ENCODE data around the gene CDC34.

Gene CDC34

DNA sequence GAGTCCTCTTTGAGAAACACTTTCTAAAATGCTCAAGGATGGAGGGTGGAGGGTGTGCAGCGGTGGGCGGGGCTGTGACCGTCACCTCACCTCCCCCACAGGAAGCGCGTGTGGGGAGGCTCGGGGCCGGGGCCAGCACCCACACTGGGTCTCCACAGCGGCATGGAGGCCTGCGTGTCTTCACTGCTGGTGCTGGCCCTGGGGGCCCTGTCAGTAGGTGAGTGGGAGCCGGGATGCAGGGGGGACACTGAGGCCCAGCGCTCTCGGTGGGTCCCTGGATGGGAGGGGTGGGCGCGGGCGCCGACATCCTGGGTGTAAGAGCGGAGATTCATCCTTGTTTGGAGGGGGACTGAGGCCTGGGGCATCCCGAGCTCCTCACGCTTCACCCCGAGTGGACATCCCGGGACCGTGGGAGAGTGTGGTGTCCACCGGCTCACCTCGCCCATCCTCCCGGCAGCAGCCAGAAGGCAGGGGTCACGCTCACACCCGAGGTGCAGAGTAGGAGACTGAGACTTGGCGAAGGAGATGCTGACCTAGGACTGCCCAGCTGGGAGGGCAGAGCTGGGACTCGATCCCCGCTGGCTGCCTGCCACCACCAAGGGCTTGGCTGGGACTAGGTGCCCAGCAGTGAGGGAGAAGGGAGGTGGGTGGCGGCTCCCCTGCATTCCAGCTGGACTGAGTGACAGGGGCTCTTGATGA lies 12.5 kb downstream of the CDC34 start, which contains the start of gene GZMM:
Gene GZMM (plus strand): TSS at position 144 of the 699 bp plus-strand sequence. CDS start 19 bp downstream, at position 163.
- DNase-seq = peak; percentile 77

DNA sequence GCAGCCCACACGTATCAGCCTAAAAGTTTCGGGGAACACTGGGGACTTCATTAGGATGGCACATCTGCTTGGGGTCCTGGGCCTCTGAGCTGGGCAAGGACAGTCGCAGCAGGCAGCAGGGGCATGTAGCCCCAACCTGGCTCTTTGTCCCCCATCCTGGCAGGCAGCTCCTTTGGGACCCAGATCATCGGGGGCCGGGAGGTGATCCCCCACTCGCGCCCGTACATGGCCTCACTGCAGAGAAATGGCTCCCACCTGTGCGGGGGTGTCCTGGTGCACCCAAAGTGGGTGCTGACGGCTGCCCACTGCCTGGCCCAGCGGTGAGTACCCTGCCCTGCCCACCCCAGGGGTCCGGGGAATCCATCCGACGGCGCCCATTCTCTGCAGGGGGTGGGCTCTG lies 15.6 kb downstream of the CDC34 start:
- DNase-seq = no peak

DNA sequence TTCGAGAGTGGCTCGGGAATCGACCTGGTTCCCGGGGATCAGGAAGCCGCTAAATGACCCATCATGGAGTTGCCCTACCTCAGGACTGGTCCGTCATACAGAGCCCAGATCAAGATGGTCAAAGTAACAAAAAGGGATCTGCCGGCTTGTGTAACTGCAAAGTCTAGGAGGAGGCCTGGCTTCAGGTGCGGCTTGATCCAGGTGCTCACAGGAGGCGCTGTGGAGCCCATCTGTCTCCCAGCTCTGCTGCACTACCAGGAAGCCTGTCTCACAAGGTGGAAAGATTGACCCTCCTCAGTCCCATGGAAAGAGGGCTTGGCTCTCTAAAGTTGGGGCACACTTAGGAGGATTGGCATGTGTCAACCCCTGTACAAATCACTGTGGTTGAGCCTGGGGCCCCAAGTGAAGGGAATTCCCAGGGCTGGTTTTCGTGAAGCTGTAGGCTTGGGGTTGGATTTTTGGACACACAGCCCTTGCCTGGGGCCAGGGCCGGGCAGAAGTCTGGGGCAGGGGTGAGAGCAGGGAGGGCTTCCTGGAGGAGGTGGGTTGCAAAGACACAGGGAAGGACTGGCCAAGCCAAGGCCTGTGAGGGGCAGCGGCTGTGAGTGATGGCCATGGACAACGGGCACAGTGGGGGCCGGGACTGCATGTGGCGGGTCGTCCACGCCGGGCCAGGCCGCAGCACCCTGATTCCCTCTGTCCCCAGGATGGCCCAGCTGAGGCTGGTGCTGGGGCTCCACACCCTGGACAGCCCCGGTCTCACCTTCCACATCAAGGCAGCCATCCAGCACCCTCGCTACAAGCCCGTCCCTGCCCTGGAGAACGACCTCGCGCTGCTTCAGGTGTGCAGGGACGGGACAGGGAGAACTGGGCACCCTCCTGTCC lies 16.5 kb downstream of the CDC34 start:
- no peak for DNase-seq

DNA sequence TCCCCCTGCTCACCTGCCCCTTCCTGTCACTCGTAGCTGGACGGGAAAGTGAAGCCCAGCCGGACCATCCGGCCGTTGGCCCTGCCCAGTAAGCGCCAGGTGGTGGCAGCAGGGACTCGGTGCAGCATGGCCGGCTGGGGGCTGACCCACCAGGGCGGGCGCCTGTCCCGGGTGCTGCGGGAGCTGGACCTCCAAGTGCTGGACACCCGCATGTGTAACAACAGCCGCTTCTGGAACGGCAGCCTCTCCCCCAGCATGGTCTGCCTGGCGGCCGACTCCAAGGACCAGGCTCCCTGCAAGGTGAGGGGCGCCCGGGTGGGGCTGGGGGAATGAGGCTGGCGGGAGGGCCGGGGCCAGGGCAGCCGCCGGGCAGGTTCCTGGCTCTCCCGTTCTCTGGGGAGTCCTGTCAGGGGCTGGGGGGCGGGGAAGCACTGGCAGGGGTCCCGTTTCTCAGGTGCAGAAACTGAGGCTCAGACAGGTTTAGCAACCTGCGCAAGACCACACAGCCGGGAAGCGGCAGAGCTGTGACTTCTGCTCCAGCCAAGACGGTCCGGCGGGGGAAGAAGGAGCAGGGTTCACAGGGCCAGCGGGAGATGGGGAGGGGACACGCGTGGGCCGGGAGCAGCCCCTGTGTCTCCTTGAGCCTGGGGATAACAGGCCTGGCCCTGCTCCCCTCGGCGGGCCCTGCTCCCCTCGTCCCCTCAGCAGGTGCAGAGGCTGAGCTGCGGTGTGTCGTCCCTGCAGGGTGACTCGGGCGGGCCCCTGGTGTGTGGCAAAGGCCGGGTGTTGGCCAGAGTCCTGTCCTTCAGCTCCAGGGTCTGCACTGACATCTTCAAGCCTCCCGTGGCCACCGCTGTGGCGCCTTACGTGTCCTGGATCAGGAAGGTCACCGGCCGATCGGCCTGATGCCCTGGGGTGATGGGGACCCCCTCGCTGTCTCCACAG lies 17.6 kb downstream of the CDC34 start:
- no peak for DNase-seq

DNA sequence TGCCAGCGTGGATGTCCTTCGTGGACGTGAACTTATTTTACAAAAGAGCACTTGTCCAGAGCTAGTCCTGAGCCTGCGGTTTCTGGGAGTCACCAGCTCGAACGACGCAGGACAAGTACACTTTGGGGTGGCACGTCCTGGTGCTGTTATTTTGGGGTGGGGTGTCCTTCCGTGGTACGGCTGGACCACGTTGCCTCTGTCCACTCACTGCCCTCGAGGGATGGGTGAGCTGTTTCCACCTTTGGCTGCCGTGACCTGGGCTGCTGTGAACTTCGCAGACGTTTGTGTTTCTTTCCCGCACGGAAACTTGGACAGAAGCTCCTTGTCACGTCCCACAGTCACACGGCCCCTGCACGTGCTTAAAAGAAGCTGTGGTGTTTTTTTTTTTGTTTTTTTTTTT lies 23.3 kb downstream of the CDC34 start:
- DNase-seq = no peak

DNA sequence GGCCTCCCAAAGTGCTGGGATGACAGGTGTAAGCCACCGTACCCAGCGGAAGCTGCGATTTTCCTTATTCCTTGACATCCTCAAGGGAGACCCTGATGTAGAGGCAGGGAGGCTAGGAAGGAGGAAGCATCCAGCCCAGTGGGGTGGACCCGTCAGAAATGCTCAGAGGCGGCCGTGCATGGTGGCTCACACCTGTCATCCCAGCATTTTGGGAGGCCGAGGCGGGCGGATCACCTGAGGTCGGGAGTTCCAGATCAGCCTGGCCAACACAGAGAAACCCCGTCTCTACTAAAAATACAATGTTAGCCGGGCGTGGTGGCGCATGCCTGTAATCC lies 23.9 kb downstream of the CDC34 start:
- DNase-seq = no peak

DNA sequence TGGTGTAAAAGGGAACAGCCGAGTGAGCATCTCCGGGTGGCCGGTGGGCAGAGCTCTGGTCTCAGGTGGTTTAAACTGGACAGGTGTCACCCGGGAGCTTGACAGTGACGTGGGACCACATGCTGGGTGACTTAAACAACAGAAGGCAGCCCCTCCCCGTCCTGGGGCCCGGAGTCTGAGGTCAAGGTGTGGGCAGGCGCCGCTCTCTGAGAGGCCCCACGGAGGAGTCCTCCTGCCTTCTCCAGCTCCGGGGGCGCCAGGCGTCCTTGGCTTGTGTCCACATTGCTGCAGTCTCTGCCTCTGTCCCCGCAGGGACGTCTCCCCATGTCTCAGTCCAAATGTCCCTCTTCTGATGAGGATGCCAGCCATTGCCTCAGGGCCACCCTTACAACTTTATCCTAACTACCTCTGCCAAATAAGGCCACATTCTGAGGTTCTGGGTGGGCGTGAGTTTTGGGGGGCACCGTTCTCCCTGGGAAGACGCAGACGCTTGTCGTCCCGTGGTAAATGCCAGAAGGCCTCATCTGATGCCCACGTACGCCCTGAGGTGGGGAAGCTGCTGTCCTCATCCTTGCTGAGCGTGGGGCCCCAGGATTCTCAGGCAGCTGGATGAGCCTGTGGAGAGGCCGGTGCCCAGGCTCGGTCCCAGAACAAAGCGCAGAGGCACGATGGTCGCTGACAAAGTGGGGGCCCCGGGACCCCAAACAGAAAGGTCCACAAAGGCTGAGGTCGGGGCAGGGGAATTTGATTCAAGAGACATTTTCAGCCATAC lies 25.2 kb downstream of the CDC34 start:
- no peak for DNase-seq

DNA sequence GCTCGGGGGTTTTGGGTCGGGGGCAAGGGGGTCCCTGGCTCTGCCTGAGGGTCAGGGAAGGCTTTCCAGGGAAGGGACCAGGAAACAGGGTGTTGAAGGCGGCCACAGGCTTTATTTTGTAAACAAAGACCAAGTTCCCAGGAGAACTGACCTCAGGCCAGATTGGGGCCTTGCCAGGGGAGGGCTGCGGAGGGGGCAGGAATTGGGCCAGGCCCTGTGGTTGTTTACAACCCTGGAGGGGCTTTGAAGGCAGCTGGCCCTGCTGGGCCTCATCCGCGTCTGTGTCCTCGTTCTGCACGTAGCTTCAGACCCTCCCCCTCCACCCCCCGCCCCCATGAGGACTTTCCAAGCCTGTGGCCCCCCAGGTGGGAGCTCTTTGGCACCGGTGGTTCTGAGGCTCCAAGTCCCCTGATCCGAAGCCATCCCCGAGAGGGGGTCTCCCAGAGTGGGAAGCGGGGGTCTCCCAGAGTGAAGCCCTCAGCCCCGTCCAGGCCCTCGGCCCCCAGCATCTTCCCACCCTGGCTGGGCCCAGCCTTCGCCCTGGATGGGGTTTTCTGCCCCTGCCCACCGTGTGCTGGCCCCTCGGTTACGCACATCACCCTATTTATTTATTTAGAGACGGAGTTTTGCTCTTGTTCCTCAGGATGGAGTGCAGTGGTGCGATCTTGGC lies 27.3 kb downstream of the CDC34 start:
- DNase-seq = no peak

DNA sequence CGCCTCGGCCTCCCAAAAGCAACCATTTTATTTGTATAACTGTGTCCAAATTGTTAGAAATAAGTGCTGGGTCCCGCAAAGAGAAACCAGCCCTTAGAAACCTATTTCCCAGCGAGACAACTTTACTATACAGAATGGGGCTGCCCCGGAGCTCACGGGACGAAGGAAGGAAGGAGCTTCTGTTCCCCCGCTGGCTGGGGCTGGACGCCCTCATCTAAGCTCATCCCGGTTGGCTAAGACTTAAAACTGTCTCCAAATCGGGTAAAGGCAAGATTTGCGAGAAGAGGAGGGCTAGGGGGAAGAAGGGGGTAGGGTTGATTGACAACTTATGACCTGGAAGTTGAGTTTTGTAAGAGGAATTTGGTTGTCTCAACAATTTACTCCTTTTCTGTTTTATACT lies 28.6 kb downstream of the CDC34 start:
- DNase-seq = no peak

DNA sequence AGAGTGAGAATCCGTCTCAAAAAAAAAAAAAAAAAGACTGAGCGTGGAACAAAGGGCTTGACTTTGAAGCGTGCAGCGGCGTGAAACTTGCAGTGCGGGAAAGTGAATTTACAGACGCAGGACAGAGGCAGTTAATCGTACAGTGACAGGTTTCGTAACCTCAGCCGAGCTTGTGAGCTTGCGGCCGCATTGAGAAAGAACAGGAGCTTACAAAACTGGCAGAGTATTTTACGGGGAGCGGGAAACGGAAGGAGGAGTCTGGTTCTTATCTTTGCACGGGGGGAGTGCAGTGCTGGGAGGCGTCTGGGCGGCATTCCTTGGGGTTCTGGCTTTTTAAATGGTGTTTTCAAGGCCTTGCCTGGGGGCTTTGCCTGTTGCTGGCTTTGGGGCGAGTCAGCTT lies 34.8 kb downstream of the CDC34 start:
- DNase-seq = no peak

DNA sequence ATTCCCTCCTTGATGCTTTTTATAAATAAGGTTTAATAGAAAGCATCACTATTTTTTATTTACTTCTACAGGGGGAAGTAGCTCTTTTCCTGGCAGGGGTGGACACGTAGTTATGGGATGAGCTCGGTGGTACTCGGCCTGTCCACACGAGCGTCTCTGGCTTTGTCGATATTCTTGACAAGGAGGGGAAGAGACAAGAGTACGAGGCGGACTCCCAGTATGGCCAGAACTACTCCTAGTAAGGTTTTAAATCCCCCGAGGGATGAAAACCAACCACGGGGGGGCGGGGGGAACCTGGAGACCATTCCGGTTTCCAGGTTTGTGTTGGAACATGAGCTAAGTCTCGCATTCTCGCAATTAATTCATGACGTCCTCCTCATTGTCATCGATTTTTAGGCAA lies 35.3 kb downstream of the CDC34 start:
- no peak for DNase-seq

DNA sequence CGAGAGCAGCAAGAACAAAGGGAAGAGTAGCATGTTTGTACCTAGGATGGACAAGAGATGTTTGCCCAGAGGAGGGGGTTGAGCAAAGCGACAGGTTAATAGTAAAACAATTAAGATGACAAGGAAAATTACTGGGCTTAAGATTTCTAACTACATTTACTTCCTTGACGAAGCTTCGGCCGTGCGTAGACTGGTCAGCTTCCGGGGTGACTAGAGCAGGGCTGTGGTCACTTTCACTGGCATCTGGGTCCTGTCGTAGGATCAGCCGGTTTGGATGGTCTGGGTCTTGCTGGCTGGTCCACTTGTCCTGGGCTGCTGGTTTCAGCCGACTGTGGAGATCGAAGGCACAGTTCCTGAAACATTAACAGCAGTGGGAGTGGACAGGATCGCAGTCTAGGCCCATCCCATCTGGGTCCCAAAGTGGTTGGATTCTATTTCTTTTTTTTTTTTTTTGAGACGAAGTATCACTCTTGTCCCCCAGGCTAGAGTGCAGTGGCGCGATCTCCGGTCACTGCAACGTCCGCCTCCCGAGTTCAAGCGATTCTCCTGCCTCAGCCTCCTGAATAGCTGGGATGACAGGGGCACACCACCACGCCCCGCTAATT lies 35.8 kb downstream of the CDC34 start:
- no peak for DNase-seq

DNA sequence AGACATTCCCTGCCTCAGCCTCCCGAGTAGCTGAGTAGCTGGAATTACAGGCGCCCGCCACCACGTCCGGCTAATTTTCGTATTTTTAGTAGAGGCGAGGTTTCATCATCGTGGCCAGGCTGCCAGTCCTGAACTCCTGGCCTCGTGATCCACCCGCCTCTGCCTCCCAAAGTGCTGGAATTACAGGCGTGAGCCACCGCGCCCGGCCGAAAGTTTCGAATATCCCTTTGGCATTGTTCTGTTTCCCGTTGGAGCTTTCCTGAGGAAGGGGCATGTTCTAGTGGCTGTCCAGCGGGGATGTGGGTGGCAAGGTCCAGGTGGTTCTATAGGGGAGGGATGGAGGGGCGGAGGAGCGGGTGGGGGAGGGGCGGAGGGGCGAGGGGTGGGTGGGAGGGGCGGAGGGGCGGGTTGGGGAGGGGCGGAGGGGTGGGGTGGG lies 38.7 kb downstream of the CDC34 start:
- no peak for DNase-seq

DNA sequence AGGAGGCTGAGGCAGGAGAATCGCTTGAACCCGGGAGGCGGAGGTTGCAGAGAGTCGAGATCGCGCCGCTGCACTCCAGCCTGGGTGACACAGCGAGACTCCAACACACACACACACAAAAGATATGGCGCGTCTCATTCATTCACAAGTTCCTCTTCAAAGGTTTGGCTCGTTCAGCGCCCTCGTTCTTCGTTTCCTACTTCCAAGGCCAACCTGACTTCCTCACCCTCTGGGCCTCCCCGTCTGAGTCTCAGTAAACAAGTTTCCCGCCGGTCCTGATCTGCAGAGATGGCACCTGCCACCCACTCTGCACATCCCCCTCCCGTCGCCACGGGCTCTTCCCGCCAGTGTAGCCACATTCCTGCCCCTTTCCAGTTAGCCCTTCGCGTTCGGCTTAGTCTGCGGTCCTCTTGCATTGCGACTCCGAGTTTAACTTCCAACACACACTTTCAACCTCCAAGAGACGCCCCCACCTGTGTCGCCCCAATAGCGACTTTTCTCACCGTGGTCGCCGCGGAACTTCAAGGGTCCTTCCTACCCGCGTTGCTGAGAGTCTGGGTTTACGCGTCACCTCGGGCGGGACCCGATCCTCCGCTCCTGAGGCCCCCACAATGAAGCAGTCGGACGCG lies 39.5 kb downstream of the CDC34 start:
- peak; percentile 40 for DNase-seq

DNA sequence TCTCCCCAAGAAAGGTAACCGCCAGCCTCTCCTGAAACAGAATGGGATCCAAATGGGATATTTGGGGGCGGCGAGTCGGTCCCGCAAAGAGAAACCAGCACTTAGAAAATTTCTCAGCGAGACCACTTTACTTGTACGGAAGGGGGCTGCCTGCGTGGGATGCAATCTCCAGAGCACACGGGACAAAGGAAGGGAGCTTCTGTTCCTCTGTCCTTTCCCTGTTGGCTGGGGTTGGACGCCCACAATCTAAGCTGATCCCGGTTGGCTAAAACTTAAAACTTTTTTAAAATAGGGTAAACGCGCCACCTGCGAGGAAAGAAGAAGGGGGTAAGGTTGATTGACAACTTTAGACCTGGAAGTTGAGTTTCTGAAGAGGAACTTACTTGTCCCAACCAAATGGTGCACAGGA lies 40.0 kb downstream of the CDC34 start:
- no peak for DNase-seq

DNA sequence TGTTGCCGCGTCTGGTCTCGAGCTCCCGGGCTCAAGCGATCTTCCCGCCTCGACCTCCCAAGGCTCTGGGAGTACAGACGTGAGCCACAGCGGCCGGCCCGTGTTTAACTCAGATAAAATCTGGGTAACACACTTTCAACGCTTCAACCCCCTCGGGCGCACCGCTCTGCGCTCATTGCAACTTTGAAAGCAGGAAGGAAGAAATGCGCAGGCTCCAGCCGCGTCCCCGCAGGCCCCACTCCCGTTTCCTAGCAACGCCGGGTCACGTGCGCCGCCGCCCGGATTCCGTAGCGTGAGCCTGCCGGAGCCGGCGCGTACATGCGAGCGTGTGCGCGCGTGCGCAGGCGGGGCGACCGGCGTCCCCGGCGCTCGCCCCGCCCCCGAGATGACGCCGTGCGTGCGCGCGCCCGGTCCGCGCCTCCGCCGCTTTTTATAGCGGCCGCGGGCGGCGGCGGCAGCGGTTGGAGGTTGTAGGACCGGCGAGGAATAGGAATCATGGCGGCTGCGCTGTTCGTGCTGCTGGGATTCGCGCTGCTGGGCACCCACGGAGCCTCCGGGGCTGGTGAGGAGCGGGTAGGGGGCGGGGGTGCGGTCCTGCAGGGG lies 40.7 kb downstream of the CDC34 start, which contains the start of gene BSG:
Gene BSG (plus strand): TSS at position 457 of the 603 bp plus-strand sequence. CDS start 39 bp downstream, at position 496.
- DNase-seq = peak; percentile 98

DNA sequence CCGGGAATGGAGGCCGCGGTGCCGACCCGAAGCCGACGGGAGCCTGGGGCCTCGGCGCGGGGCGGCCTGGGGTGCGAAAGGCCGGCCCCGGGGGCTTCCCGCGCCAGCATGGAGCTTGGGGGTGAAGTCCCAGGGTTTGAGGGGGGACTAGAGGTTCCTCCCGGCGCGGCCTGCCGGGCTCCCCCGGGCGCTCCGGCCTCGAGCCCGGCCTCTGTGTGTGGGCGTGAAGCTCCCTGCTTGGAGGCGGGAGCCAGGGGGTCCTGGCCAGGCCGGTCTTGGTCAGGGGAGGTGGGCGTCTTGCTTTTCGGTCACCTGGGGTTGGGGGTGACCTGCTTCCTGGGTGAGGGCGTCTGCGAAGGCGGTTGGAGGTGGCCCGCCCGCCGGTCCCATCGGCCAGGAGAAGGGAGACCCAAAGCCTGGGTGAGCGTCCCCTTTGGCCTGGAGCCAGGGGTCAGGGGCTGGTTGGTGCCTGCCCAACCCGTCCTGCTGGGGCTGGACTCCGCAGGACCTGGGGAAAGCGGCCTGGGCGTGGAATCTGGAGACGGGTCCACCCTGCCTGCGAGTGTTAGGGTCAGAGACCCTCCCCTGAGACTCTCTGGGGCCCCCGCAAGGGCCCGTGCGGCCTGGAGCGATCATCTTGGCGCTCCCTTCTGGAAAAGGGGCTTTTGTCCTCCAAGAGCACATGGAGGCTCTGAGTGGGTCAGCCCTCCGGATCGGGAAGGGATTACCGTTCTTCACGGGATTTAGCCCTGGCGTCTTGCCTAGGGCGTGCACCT lies 41.4 kb downstream of the CDC34 start:
- DNase-seq = no peak

DNA sequence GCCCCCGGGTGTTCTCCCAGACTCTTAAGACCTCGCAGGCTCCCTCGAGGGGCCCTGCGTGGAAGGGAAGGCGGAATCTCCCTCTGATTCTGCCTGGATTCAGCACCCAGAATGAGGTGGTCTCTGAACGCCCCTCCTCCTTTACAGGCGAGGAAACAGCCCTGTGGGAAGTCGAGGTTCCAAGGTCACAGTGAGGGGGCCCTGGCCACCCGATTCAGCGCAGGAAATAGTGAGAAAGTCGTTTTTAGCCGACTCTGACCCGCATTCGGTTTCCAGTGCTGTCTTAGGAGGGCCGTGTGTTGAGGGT lies 41.9 kb downstream of the CDC34 start:
- no peak for DNase-seq

DNA sequence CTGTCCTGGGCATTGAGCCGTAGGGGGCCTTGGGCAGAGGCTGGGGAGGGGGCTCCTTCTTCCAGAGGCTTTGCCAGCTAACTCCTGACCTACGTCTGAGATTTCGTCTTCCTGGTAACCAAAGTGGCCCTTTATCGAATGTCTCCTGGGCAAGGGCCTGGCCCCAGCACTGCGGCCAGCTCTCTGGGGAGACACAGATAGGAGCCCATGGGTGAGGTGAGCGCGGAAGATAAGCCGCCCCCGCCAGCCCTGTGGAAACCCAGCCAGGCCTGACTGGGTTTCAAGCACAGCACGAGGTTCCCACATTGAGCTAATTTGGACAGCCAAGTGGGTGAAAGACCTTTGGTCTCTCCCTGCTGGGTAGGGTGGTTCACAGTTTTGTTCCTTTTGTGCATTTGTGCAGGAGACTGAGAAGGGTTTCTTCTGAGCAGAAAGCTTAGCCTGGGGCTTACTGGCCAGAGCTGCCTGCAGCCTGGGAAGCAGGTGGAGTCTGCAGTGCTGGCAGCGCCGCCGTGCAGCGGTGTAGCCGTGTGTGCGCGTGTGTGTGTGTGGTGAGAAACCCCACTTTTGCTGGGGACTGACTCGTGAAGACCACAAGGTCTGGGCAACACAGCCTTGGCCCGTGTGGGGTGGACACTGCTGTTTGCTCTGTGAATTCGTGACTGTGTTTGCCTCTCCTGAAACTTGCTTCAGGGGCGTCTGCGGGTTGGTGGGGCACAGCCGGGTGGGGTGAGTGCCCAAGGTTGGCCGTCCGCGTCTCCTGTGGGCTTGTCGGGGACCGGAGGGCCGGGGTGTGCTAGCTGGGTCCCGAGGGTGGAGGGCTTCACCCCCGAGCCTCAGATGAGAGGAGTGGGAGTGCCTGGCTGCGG lies 43.3 kb downstream of the CDC34 start:
- DNase-seq = no peak

Measured in activated CD8-positive, alpha-beta memory T cell treated with anti-CD3 and anti-CD28 coated beads, Interleukin-2, amount 50 U/mL, for 4 hours (primary cell).